HepG2 (cell line): ENCODE results near the gene PTPN12. TPM values are rescaled to one million over a fixed set of nuclear protein-coding genes. Genes with fewer than 3 reads are reported as not detected.
A peak's percentile ranks its signal among the peaks of the same experiment; 100 is the strongest.

Experiments used
- BATF2 ChIP-seq: sonication (generic); formaldehyde crosslinking; IDR thresholded peaks from 2 replicates; pipeline ENCODE4 v1.8.0; 2022; ENCODE audit warnings: mild to moderate bottlenecking, missing genetic modification reagents, moderate library complexity
- CEBPB ChIP-seq: IDR thresholded peaks from 2 replicates; pipeline ENCODE4 v1.6.1; 2011; ENCODE audit warnings: low read depth, low read length, improper control_type of control experiment, borderline replicate concordance
- DNMT1 ChIP-seq: sonication (generic); formaldehyde crosslinking; IDR thresholded peaks from 2 replicates; pipeline ENCODE4 v1.5.1; 2020; ENCODE audit warnings: mild to moderate bottlenecking, missing genetic modification reagents
- FOXC1 ChIP-seq: sonication (generic); formaldehyde crosslinking; IDR thresholded peaks from 2 replicates; pipeline ENCODE4 v1.8.0; 2022; ENCODE audit warnings: mild to moderate bottlenecking, missing genetic modification reagents, borderline replicate concordance
- IKZF1 ChIP-seq: fragments of 450-650 bp; IDR thresholded peaks from 2 replicates; pipeline ENCODE4 v1.7.1; 2016
- ISX ChIP-seq: sonication (generic); formaldehyde crosslinking; conservative IDR thresholded peaks from 2 replicates; pipeline ENCODE4 v1.5.0; 2020; ENCODE audit warnings: missing genetic modification reagents
- KAT2B ChIP-seq: fragments of 150-350 bp; IDR thresholded peaks from 2 replicates; pipeline ENCODE4 v1.6.1; 2014; ENCODE audit warnings: low read depth, low read length, borderline replicate concordance
- MED1 ChIP-seq: sonication (generic); formaldehyde crosslinking; IDR thresholded peaks from 2 replicates; pipeline ENCODE4 v1.4.0; 2020; ENCODE audit warnings: missing genetic modification reagents
- NCOA2 ChIP-seq: sonication (generic); formaldehyde crosslinking; IDR thresholded peaks from 2 replicates; pipeline ENCODE4 v1.8.0; 2022; ENCODE audit warnings: inconsistent platforms
- NFRKB ChIP-seq: fragments of 450-650 bp; IDR thresholded peaks from 2 replicates; pipeline ENCODE4 v1.6.1; 2017
- RFX3 ChIP-seq: IDR thresholded peaks from 2 replicates; pipeline ENCODE4 v1.6.1; 2016; ENCODE audit warnings: missing biosample characterization, missing genetic modification reagents
- RFXAP ChIP-seq: sonication (generic); formaldehyde crosslinking; IDR thresholded peaks from 2 replicates; pipeline ENCODE4 v1.4.0; 2020; ENCODE audit warnings: missing genetic modification reagents, borderline replicate concordance
- SP2 ChIP-seq: sonication (generic); formaldehyde crosslinking; IDR thresholded peaks from 2 replicates; pipeline ENCODE4 v1.5.1; 2020; ENCODE audit warnings: mild to moderate bottlenecking, missing genetic modification reagents
- TFDP2 ChIP-seq: sonication (generic); formaldehyde crosslinking; IDR thresholded peaks from 2 replicates; pipeline ENCODE4 v1.4.0; 2020; ENCODE audit warnings: missing genetic modification reagents
- XBP1 ChIP-seq: sonication (generic); formaldehyde crosslinking; IDR thresholded peaks from 2 replicates; pipeline ENCODE4 v1.5.0; 2020; ENCODE audit warnings: missing genetic modification reagents
- ZFP36L1 ChIP-seq: sonication (generic); formaldehyde crosslinking; IDR thresholded peaks from 2 replicates; pipeline ENCODE4 v1.8.0; 2022; ENCODE audit warnings: mild to moderate bottlenecking, missing genetic modification reagents, moderate library complexity
- ZKSCAN1 ChIP-seq: fragments of 150-350 bp; IDR thresholded peaks from 2 replicates; pipeline ENCODE4 v1.6.1; 2014; ENCODE audit warnings: low read length
- ZMYM3 ChIP-seq: sonication (generic); formaldehyde crosslinking; IDR thresholded peaks from 2 replicates; pipeline ENCODE4 v1.5.1; 2020; ENCODE audit warnings: mild to moderate bottlenecking, missing genetic modification reagents
- ZNF577 ChIP-seq: sonication (generic); formaldehyde crosslinking; IDR thresholded peaks from 2 replicates; pipeline ENCODE4 v1.4.0; 2020; ENCODE audit warnings: mild to moderate bottlenecking, low read depth, missing genetic modification reagents, borderline replicate concordance
- ZSCAN30 ChIP-seq: sonication (generic); formaldehyde crosslinking; IDR thresholded peaks from 2 replicates; pipeline ENCODE4 v1.5.0; 2020; ENCODE audit warnings: mild to moderate bottlenecking, missing genetic modification reagents
- polyA plus RNA-seq, 8 experiments: library from polyadenylated mRNA; depleted of rRNA in 3 of 8; stranded (reverse) in 7 of 8; unstranded in 1 of 8; fragments of >200 nt; fragmentation: Illumina TruSeq in 4 of 8; extraction: Trizol in 4 of 8; gene quantifications; 2 replicates each; pipeline versions ENCODE4 v1.2.1 to v1.2.3, GENCODE V29; 2011 to 2016; ENCODE audit warnings: low read depth in 4 of 8, missing spikeins in 1 of 8, mixed read lengths in 1 of 8; ENCODE audit not compliant: insufficient read depth in 1 of 8
- total RNA-seq, 5 experiments: library from RNA; depleted of rRNA; stranded (reverse); fragments of >200 nt; fragmentation: Illumina TruSeq; extraction: Trizol; gene quantifications; 2 replicates each; pipeline ENCODE4 v1.2.3, GENCODE V29; 2016; ENCODE audit warnings: low read depth in 1 of 5
- TF ChIP-seq, protein P1 (sequence below): sonication (generic); formaldehyde crosslinking; IDR thresholded peaks from 2 replicates; pipeline ENCODE4 v1.5.1; 2020; ENCODE audit warnings: missing genetic modification reagents, mild to moderate bottlenecking, borderline replicate concordance
- TF ChIP-seq, protein P2 (sequence below): sonication (generic); formaldehyde crosslinking; IDR thresholded peaks from 2 replicates; pipeline ENCODE4 v1.4.0; 2020; ENCODE audit warnings: missing genetic modification reagents

PTPN12 gene
- total and polyA plus RNA-seq, 2 of the 13 experiments (the other 11 are each of a cell fraction or from before 2014, with no cell fraction given), result 22.9 to 56.8 TPM

GRCh38 chr7:77538281-77539212, 1.5 kb downstream of the PTPN12 start (continued):
- TF ChIP-seq KAT2B (no peak), CEBPB (peak; percentile 100), RFXAP (no peak), TFDP2 (CRISPR knock-in tag) (peak; percentile 11; the same call in 1 of the 2 replicates), BATF2 (CRISPR knock-in tag) (no peak), ZNF577 (CRISPR knock-in tag) (no peak), NFRKB (no peak), RFX3 (CRISPR knock-in tag) (no peak), ZSCAN30 (no peak), SP2 (CRISPR knock-in tag) (no peak), DNMT1 (no peak), NCOA2 (0 out of 2 replicates have a peak, but pooled peaks have one; percentile 28), ZFP36L1 (CRISPR knock-in tag) (no peak), ISX (no peak), ZMYM3 (no peak), MED1 (CRISPR knock-in tag) (no peak; the same call in 1 of the 2 replicates), ZKSCAN1 (no peak), IKZF1 (no peak), FOXC1 (CRISPR knock-in tag) (no peak), XBP1 (CRISPR knock-in tag) (no peak)
- TF ChIP-seq, protein P1, sequence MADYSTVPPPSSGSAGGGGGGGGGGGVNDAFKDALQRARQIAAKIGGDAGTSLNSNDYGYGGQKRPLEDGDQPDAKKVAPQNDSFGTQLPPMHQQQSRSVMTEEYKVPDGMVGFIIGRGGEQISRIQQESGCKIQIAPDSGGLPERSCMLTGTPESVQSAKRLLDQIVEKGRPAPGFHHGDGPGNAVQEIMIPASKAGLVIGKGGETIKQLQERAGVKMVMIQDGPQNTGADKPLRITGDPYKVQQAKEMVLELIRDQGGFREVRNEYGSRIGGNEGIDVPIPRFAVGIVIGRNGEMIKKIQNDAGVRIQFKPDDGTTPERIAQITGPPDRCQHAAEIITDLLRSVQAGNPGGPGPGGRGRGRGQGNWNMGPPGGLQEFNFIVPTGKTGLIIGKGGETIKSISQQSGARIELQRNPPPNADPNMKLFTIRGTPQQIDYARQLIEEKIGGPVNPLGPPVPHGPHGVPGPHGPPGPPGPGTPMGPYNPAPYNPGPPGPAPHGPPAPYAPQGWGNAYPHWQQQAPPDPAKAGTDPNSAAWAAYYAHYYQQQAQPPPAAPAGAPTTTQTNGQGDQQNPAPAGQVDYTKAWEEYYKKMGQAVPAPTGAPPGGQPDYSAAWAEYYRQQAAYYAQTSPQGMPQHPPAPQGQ, result no peak
- TF ChIP-seq, protein P2, sequence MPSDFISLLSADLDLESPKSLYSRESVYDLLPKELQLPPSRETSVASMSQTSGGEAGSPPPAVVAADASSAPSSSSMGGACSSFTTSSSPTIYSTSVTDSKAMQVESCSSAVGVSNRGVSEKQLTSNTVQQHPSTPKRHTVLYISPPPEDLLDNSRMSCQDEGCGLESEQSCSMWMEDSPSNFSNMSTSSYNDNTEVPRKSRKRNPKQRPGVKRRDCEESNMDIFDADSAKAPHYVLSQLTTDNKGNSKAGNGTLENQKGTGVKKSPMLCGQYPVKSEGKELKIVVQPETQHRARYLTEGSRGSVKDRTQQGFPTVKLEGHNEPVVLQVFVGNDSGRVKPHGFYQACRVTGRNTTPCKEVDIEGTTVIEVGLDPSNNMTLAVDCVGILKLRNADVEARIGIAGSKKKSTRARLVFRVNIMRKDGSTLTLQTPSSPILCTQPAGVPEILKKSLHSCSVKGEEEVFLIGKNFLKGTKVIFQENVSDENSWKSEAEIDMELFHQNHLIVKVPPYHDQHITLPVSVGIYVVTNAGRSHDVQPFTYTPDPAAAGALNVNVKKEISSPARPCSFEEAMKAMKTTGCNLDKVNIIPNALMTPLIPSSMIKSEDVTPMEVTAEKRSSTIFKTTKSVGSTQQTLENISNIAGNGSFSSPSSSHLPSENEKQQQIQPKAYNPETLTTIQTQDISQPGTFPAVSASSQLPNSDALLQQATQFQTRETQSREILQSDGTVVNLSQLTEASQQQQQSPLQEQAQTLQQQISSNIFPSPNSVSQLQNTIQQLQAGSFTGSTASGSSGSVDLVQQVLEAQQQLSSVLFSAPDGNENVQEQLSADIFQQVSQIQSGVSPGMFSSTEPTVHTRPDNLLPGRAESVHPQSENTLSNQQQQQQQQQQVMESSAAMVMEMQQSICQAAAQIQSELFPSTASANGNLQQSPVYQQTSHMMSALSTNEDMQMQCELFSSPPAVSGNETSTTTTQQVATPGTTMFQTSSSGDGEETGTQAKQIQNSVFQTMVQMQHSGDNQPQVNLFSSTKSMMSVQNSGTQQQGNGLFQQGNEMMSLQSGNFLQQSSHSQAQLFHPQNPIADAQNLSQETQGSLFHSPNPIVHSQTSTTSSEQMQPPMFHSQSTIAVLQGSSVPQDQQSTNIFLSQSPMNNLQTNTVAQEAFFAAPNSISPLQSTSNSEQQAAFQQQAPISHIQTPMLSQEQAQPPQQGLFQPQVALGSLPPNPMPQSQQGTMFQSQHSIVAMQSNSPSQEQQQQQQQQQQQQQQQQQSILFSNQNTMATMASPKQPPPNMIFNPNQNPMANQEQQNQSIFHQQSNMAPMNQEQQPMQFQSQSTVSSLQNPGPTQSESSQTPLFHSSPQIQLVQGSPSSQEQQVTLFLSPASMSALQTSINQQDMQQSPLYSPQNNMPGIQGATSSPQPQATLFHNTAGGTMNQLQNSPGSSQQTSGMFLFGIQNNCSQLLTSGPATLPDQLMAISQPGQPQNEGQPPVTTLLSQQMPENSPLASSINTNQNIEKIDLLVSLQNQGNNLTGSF (CRISPR knock-in tag), result no peak
